Tibial nerve (tissue), 4 donors: ENCODE measurements around the gene SFRP4. TPM values are rescaled to one million over a fixed set of nuclear protein-coding genes. Genes with fewer than 3 reads are reported as not detected.

Source experiments
- DNase-seq, 2 donors: peaks; one replicate each; pipeline ENCODE4 v3.0.0-alpha.2; 2019; ENCODE audit warnings: low spot score in 2 of 2
- H3K27ac ChIP-seq, 4 donors: fragments of 200-600 bp; sonication (generic) in 3 of 4; one replicate each; pipeline ENCODE4 v1.5.1; 2017 to 2019; ENCODE audit warnings: mild to moderate bottlenecking in 1 of 4
- H3K27me3 ChIP-seq, 2 donors: fragments of 200-600 bp; sonication (generic) in 1 of 2; one replicate each; pipeline versions ENCODE4 v1.5.1 to v1.6.0; 2017 to 2019
- H3K36me3 ChIP-seq, 3 donors: fragments of 200-600 bp; sonication (generic); one replicate each; pipeline ENCODE4 v1.5.1; 2018 to 2019
- H3K4me1 ChIP-seq, 4 donors: fragments of 200-600 bp; sonication (generic) in 3 of 4; one replicate each; pipeline ENCODE4 v1.5.1; 2017 to 2019
- H3K4me3 ChIP-seq, 4 donors: fragments of 200-600 bp; sonication (generic) in 3 of 4; one replicate each; pipeline ENCODE4 v1.5.1; 2017 to 2019; ENCODE audit warnings: mild to moderate bottlenecking in 1 of 4, moderate library complexity in 1 of 4
- H3K9me3 ChIP-seq, 4 donors: fragments of 200-600 bp; sonication (generic) in 3 of 4; one replicate each; pipeline ENCODE4 v1.5.1; 2017 to 2019
- EP300 ChIP-seq, 2 donors: sonication (generic); formaldehyde crosslinking; IDR thresholded peaks; one replicate each; pipeline ENCODE4 v1.6.1; 2017; ENCODE audit warnings: antibody characterized with exemption in 2 of 2, mild to moderate bottlenecking in 1 of 2
- POLR2A ChIP-seq, 2 donors: fragments of 450-650 bp; IDR thresholded peaks; one replicate each; pipeline ENCODE4 v1.6.1; 2017; ENCODE audit warnings: antibody characterized with exemption in 2 of 2, mild to moderate bottlenecking in 2 of 2, moderate library complexity in 2 of 2
- WGBS, 2 donors: methylation state at CpG; one replicate each; pipeline ENCODE4 v1.1.5; 2018; 5-methylcytosine and 5-hydroxymethylcytosine counted together
- total RNA-seq, 4 donors: library from RNA; depleted of rRNA; stranded (reverse); fragments of >200 nt; gene quantifications; one replicate each; pipeline ENCODE4 v1.1.0, GENCODE V29; 2016
- TF ChIP-seq, protein P1 (sequence below), 5 experiments: fragments of 200-600 bp in 3 of 5; fragments of 450-650 bp in 2 of 5; sonication (generic) in 3 of 5; IDR thresholded peaks; one replicate each; pipeline ENCODE4 v1.5.1; 2016 to 2019; ENCODE audit warnings: antibody characterized with exemption in 5 of 5, mild to moderate bottlenecking in 3 of 5, moderate library complexity in 2 of 5

SFRP4 gene
- total RNA-seq, 4 donors from 2014 or later = 28.2 to 236 (median 52.6) TPM

DNA sequence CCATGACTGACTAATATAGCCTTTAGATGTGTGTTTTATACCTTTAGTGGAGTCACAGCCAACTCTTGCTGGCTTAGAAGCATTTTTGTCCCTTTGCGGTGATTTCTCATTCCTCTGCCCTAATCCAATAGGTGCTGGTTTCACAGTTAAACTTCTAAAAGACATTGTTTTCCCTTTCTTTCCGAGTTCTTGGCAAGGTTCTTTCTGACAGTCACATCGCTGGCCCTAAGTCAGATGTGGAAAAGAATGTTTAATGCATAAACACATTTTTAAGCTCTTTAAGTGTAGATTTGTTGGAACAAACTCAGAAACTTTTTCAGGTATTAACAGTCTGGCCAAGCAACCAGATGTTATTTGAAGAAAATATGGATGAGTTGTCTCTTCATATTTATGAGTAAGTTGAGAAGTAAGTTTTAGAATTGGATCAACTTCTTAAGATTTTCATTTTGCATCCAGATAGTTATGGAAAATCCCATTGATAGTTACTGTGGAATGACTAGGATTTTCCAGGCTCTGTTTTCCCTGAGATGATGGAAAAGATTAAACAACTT lies 7.9 kb upstream of the SFRP4 start:
- Histone ChIP-seq H3K9me3 (peaks cover 0 to 12% (median 0%) of the 10 kb centered on the region in 4 donors), H3K27me3 (no peaks in the 10 kb centered on the region), H3K4me1 (peaks cover 0 to 64% (median 8%) of the 10 kb centered on the region in 4 donors), H3K4me3 (no peak overlapping the region), H3K27ac (peak overlapping the region in 2 of 4 donors; percentile 5 to 46), H3K36me3 (peaks cover 0 to 12% (median 0%) of the 10 kb centered on the region in 3 donors)
- TF ChIP-seq POLR2A (IDR thresholded peaks at IDR 0.05) = no peak
- TF ChIP-seq EP300 (IDR thresholded peaks at IDR 0.05) = no peak
- TF ChIP-seq, protein P1, sequence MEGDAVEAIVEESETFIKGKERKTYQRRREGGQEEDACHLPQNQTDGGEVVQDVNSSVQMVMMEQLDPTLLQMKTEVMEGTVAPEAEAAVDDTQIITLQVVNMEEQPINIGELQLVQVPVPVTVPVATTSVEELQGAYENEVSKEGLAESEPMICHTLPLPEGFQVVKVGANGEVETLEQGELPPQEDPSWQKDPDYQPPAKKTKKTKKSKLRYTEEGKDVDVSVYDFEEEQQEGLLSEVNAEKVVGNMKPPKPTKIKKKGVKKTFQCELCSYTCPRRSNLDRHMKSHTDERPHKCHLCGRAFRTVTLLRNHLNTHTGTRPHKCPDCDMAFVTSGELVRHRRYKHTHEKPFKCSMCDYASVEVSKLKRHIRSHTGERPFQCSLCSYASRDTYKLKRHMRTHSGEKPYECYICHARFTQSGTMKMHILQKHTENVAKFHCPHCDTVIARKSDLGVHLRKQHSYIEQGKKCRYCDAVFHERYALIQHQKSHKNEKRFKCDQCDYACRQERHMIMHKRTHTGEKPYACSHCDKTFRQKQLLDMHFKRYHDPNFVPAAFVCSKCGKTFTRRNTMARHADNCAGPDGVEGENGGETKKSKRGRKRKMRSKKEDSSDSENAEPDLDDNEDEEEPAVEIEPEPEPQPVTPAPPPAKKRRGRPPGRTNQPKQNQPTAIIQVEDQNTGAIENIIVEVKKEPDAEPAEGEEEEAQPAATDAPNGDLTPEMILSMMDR (IDR thresholded peaks at IDR 0.05) = no peak
- DNase-seq = no peak
- WGBS, 2 donors = 55 to 66% methylated on average over 3 of the region's 3 CpGs

DNA sequence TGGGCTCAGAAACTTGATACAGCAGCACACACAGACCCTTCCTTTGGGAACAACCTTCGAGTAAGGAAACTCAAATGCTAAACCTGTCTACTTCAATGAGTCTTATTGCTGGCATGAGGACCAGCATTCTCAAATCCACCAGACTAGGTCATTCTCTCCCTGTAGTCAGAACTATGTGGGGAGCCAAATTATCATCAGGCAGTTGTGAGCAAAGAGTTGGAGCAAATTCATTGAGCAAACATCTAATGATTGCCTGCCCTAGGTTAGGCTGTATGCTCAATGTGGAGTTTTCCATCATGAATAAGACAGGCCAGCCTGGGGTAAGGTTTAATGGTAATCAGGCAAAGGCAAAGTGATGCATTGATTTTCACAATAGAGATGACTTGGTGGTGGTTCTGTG lies 7.4 kb upstream of the SFRP4 start:
- Histone ChIP-seq H3K36me3 (peaks cover 0 to 12% (median 0%) of the 10 kb centered on the region in 3 donors), H3K27me3 (no peaks in the 10 kb centered on the region), H3K4me1 (peaks cover 0 to 65% (median 8%) of the 10 kb centered on the region in 4 donors), H3K9me3 (peaks cover 0 to 12% (median 0%) of the 10 kb centered on the region in 4 donors), H3K4me3 (no peak overlapping the region), H3K27ac (peak overlapping the region in 2 of 4 donors; percentile 5 to 46)
- no peak for TF ChIP-seq POLR2A (IDR thresholded peaks at IDR 0.05)
- TF ChIP-seq EP300 (IDR thresholded peaks at IDR 0.05) = no peak
- TF ChIP-seq, protein P1 (IDR thresholded peaks at IDR 0.05) = no peak
- 56 to 88% methylated on average over 1 of the region's 1 CpG for WGBS, 2 donors
- DNase-seq = no peak

DNA sequence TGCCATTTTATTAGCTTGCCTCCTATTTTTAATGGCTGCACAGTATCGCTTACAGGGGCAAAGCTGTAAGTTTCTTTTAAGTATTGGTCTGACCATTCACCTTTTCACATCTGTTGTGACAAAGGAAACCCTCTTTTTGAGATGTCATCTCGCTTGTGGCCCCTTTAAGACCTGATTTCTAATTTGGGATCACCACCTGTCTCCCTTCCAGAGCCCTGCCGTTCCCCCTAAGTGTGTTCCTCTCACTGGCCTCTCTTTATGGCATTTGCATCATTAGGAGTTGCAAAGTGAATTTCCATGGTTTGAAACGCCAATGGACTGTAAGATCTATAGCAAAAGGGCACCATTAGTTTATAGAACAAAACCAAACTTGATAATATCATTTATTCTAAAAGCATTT lies 5.3 kb upstream of the SFRP4 start:
- peak overlapping the region in 3 of 4 donors; percentile 94 to 96 (median 95) for H3K27ac ChIP-seq
- 53 to 59% methylated on average over 4 of the region's 4 CpGs for WGBS, 2 donors
- H3K27me3 ChIP-seq = no peaks in the 10 kb centered on the region
- peaks cover 0 to 60% (median 11%) of the 10 kb centered on the region in 4 donors for H3K4me1 ChIP-seq
- DNase-seq = no peak
- TF ChIP-seq POLR2A (IDR thresholded peaks at IDR 0.05) (no peak), EP300 (IDR thresholded peaks at IDR 0.05) (no peak)
- TF ChIP-seq, protein P1 (IDR thresholded peaks at IDR 0.05) = no peak
- H3K9me3 ChIP-seq = peaks cover 0 to 12% (median 0%) of the 10 kb centered on the region in 4 donors
- H3K36me3 ChIP-seq = peaks cover 0 to 12% (median 0%) of the 10 kb centered on the region in 3 donors
- H3K4me3 ChIP-seq = peak overlapping the region in 3 of 4 donors; percentile 74 to 83 (median 81)

DNA sequence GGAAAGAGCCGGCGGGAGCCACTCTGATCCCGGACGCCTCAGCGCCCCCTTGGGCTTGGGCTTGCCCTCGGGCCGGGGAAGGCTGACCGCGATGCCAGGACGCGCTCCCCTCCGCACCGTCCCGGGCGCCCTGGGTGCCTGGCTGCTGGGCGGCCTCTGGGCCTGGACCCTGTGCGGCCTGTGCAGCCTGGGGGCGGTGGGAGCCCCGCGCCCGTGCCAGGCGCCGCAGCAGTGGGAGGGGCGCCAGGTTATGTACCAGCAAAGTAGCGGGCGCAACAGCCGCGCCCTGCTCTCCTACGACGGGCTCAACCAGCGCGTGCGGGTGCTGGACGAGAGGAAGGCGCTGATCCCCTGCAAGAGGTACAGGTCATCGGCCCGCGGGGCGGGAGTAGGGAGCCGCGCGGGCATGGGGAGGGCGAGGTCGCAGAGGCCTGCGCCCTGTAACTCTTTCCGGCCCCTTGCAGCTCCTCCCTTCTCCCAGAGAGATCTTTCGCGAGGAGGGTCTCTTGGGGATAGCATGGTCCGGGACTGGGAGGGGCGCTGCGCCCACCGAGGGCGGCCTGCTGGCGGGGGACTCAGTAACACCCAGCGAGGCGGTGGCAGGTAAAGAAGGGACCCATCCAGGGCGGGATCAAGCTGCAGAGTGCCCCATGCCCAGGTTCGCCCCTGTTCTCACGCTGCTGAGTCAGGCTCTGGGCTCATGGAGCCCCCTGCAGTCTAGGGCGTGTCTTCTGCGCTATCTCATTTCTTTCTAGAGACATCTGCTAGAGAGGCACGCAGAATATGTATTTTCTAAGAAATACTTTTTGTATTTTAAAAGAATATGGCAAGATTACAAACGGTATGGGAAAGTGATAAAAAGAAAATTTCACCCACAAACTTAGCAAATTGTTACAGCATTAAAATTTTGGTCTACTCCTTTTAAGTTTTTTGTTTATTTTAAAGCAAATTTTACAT lies 4.5 kb upstream of the SFRP4 start:
- peaks cover 0 to 12% (median 0%) of the 10 kb centered on the region in 4 donors for H3K9me3 ChIP-seq
- TF ChIP-seq EP300 (IDR thresholded peaks at IDR 0.05) (peak in 1 of 2 donors; percentile 43), POLR2A (IDR thresholded peaks at IDR 0.05) (no peak)
- TF ChIP-seq, protein P1 (IDR thresholded peaks at IDR 0.05) = peak in 4 of 5 experiments; percentile 5 to 40 (median 22)
- peak overlapping the region; percentile 74 to 83 (median 80) for H3K4me3 ChIP-seq
- peaks cover 0 to 12% (median 0%) of the 10 kb centered on the region in 3 donors for H3K36me3 ChIP-seq
- peak overlapping the region; percentile 94 to 96 (median 94) for H3K27ac ChIP-seq
- peaks cover 0 to 55% (median 12%) of the 10 kb centered on the region in 4 donors for H3K4me1 ChIP-seq
- 1 to 3% methylated on average over 13 to 34 of the region's 63 CpGs for WGBS, 2 donors
- no peaks in the 10 kb centered on the region for H3K27me3 ChIP-seq
- DNase-seq = peak; percentile 38 to 40
